GM12865 (cell line): ENCODE results near the gene MAN2A1.

Source experiments
- DNase-seq: peaks from one replicate; pipeline ENCODE4 v3.0.0; 2010; ENCODE audit warnings: low read depth
- H3K4me3 ChIP-seq: 2 replicates; pipeline ENCODE4 v1.5.1; 2011; ENCODE audit warnings: mild to moderate bottlenecking, low read depth, low read length, control low read depth
- TF ChIP-seq, protein P1 (sequence below): IDR thresholded peaks from 2 replicates; pipeline ENCODE4 v1.5.1; 2011; ENCODE audit warnings: low read length, control low read depth, low read depth, inconsistent platforms; ENCODE audit not compliant: insufficient read depth; ENCODE audit errors: missing control alignments

Gene MAN2A1

DNA sequence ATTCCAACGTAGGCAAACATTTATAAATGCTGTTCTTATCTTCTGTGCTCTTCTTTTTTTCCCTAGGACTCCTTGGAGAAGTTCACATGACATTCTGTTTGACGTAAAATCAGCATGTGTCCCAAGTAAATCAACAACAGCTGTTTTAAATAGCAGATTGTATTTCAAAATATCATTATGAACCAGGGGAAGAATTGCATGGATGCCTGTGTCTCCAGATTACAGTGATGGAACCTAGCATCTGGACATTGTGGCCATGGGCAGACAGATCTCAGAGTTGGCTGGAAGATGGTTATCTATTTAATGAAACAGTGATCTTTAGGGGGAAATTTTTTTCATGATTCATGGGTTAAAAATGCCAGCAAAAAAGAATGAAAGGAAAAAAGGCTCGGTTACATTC lies 222.0 kb downstream of the MAN2A1 start:
- DNase-seq, result no peak
- no peak overlapping the region for H3K4me3 ChIP-seq
- TF ChIP-seq, protein P1, sequence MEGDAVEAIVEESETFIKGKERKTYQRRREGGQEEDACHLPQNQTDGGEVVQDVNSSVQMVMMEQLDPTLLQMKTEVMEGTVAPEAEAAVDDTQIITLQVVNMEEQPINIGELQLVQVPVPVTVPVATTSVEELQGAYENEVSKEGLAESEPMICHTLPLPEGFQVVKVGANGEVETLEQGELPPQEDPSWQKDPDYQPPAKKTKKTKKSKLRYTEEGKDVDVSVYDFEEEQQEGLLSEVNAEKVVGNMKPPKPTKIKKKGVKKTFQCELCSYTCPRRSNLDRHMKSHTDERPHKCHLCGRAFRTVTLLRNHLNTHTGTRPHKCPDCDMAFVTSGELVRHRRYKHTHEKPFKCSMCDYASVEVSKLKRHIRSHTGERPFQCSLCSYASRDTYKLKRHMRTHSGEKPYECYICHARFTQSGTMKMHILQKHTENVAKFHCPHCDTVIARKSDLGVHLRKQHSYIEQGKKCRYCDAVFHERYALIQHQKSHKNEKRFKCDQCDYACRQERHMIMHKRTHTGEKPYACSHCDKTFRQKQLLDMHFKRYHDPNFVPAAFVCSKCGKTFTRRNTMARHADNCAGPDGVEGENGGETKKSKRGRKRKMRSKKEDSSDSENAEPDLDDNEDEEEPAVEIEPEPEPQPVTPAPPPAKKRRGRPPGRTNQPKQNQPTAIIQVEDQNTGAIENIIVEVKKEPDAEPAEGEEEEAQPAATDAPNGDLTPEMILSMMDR, result no peak

DNA sequence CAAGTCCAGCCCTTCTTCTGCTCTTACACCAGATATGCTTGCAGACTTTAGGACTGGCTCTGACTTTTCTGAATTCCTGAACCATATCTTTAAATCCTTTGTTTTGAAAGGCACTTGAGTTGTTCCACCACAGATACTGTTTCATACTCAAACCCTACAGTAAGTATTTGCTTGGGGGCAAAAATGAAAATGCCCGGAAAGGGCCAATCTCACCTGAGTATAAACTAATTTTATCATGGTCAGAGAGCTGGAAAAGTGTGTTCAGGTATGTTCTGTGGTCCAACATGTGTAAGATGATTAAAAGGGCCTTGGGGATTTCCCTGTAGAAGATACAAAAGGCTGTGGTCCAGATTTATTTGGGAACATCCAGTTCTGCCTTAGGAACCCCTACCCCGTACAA lies 225.2 kb downstream of the MAN2A1 start:
- DNase-seq, result no peak
- H3K4me3 ChIP-seq, result no peak overlapping the region
- TF ChIP-seq, protein P1, result no peak

DNA sequence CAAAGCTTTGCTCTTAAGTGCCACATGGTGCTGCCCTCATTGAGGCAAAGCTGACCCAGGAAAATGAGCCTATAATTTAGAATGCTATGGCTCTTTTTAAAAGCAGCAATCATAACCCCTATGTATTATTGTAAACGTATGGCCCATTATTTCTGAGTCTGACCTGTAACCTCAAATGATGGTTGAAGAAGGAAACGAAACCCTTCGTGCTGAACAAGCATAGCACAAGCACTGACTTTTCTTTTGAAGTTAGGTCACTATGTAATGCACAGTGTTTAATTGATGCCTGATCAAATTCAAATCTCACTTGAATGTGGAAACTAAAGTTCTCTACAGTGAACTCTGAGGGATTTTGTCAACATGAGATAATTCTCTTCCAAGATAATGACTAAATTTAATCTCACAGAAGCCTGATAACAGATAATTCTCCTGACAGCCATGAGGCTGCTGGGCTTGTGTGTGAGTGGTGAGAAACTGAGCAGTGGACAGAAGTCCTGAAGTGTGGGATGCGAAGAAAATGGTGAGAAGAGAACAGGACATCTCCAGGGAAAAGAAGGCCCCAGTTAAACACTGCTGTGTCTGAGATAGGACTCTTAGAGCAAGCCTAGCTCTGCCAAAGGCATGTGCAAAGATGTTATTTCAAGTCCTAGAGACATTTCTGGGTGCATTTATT lies 226.9 kb downstream of the MAN2A1 start:
- TF ChIP-seq, protein P1, result no peak
- no peak overlapping the region for H3K4me3 ChIP-seq
- DNase-seq, result no peak
